ENCODE results near the gene IGF2BP3. TPM values are rescaled to one million over a fixed set of nuclear protein-coding genes. Genes with fewer than 3 reads are reported as not detected.

Gene IGF2BP3
- total RNA-seq, 1 experiment from 2014 or later = 11.7 TPM

GRCh38 chr7:23462846-23463245, 7.4 kb downstream of the IGF2BP3 start:
- ChIA-PET POLR2A (ENCODE audit: unreplicated experiment) (no interaction called here), CTCF (interaction anchor here (0.6 to 2.2 kb wide), 8 partner anchors 32 to 192 kb away, joined by 3 to 36 read pairs (median 4); no protein-coding TSS in a partner anchor)
- H3K27ac ChIP-seq (ENCODE audit: low read length) = no peak overlapping the region
- no peaks in the 10 kb centered on the region for H4K20me1 ChIP-seq (ENCODE audit: low read length)
- no peak overlapping the region for H3K9ac ChIP-seq (ENCODE audit: low read length)
- no peak overlapping the region for H3K4me3 ChIP-seq (ENCODE audit: low read length)
- peaks cover 40% of the 10 kb centered on the region for H3K4me1 ChIP-seq (ENCODE audit: insufficient read depth, low read length)
- no peaks in the 10 kb centered on the region for H3K36me3 ChIP-seq (ENCODE audit: low read depth, low read length)
- peak overlapping the region; percentile 25; the same call in 1 of the 2 replicates for H3K4me2 ChIP-seq (ENCODE audit: low read length)
- ATAC-seq = peak; percentile 71
- no peaks in the 10 kb centered on the region for H3F3A ChIP-seq (ENCODE audit: low read length, unreplicated experiment)
- peaks cover 57% of the 10 kb centered on the region for H3K79me2 ChIP-seq (ENCODE audit: low read length)
- no TSS peak for BruUV-seq (replicated peaks)
- no peaks in the 10 kb centered on the region for H3K27me3 ChIP-seq (ENCODE audit: low read length)
- TF ChIP-seq CTCF (conservative IDR thresholded peaks at IDR 0.05; ENCODE audit: low read depth, low read length) (peak; percentile 63), EZH2 (IDR thresholded peaks at IDR 0.05; ENCODE audit: low read length, unreplicated experiment) (no peak)
- H3K9me2 ChIP-seq (replicated peaks; ENCODE audit: low read length) = no peaks in the 10 kb centered on the region
- intact Hi-C loops (cut with micrococcal nuclease) = loop anchor here (1.0 kb wide), 4 partner anchors 33 to 190 kb away; no protein-coding TSS in a partner anchor
- H2AFZ ChIP-seq (ENCODE audit: low read length) = no peak overlapping the region
- peak; percentile 61 for DNase-seq
- no peaks in the 10 kb centered on the region for H3K9me3 ChIP-seq (ENCODE audit: low read length)

- intact Hi-C loops (cut with micrococcal nuclease) = no loop called here
- H3K27me3 ChIP-seq (ENCODE audit: low read length) = no peaks in the 10 kb centered on the region
- no peak overlapping the region for H3K9ac ChIP-seq (ENCODE audit: low read length)
- no peak overlapping the region for H2AFZ ChIP-seq (ENCODE audit: low read length)
- no peaks in the 10 kb centered on the region for H3K9me2 ChIP-seq (replicated peaks; ENCODE audit: low read length)
- no peaks in the 10 kb centered on the region for H3K36me3 ChIP-seq (ENCODE audit: low read depth, low read length)
- no peak overlapping the region for H3K4me2 ChIP-seq (ENCODE audit: low read length)
- peaks cover 6% of the 10 kb centered on the region for H3K4me1 ChIP-seq (ENCODE audit: insufficient read depth, low read length)
- peaks cover 22% of the 10 kb centered on the region for H3K79me2 ChIP-seq (ENCODE audit: low read length)
- DNase-seq (no peak), ATAC-seq (no peak)
- no TSS peak for BruUV-seq (replicated peaks)
- no peaks in the 10 kb centered on the region for H4K20me1 ChIP-seq (ENCODE audit: low read length)
- H3K27ac ChIP-seq (ENCODE audit: low read length) = no peak overlapping the region
- ChIA-PET CTCF (no interaction called here), POLR2A (ENCODE audit: unreplicated experiment) (no interaction called here)
- TF ChIP-seq CTCF (conservative IDR thresholded peaks at IDR 0.05; ENCODE audit: low read depth, low read length) = no peak
- no peak for TF ChIP-seq EZH2 (IDR thresholded peaks at IDR 0.05; ENCODE audit: low read length, unreplicated experiment)
- TF ChIP-seq EZH2phosphoT487 (IDR thresholded peaks at IDR 0.05; ENCODE audit: borderline replicate concordance, low read length) = no peak
- no peak overlapping the region for H3K4me3 ChIP-seq (ENCODE audit: low read length)
- H3F3A ChIP-seq (ENCODE audit: low read length, unreplicated experiment) = no peaks in the 10 kb centered on the region
- no peaks in the 10 kb centered on the region for H3K9me3 ChIP-seq (ENCODE audit: low read length)
Measured at GRCh38 chr7:23458044-23458443, 12.2 kb downstream of the IGF2BP3 start.

GRCh38 chr7:23456093-23456492, 14.2 kb downstream of the IGF2BP3 start:
- no peaks in the 10 kb centered on the region for H3K36me3 ChIP-seq (ENCODE audit: low read depth, low read length)
- no peak for ATAC-seq
- H4K20me1 ChIP-seq (ENCODE audit: low read length) = no peaks in the 10 kb centered on the region
- H3F3A ChIP-seq (ENCODE audit: low read length, unreplicated experiment) = no peaks in the 10 kb centered on the region
- no peak overlapping the region for H3K9ac ChIP-seq (ENCODE audit: low read length)
- BruUV-seq (replicated peaks) = no TSS peak
- DNase-seq = no peak
- ChIA-PET CTCF (interaction anchor here (0.6 kb wide), 1 partner anchor 1724 kb away, joined by 3 read pairs; a partner anchor contains a TSS), POLR2A (ENCODE audit: unreplicated experiment) (no interaction called here)
- no peak overlapping the region for H3K27ac ChIP-seq (ENCODE audit: low read length)
- peaks cover 11% of the 10 kb centered on the region for H3K79me2 ChIP-seq (ENCODE audit: low read length)
- no peak for TF ChIP-seq CTCF (conservative IDR thresholded peaks at IDR 0.05; ENCODE audit: low read depth, low read length)
- no peak for TF ChIP-seq EZH2phosphoT487 (IDR thresholded peaks at IDR 0.05; ENCODE audit: borderline replicate concordance, low read length)
- H3K9me3 ChIP-seq (ENCODE audit: low read length) = no peaks in the 10 kb centered on the region
- no peak overlapping the region for H3K4me3 ChIP-seq (ENCODE audit: low read length)
- H3K9me2 ChIP-seq (replicated peaks; ENCODE audit: low read length) = no peaks in the 10 kb centered on the region
- intact Hi-C loops (cut with micrococcal nuclease) = no loop called here
- H2AFZ ChIP-seq (ENCODE audit: low read length) = no peak overlapping the region
- no peak overlapping the region for H3K4me2 ChIP-seq (ENCODE audit: low read length)
- no peaks in the 10 kb centered on the region for H3K4me1 ChIP-seq (ENCODE audit: insufficient read depth, low read length)
- no peaks in the 10 kb centered on the region for H3K27me3 ChIP-seq (ENCODE audit: low read length)
